ENCODE results near the gene ZC3H7A.

The ZC3H7A gene

GRCh38 chr16:11797166-11797956, at the start of gene ZC3H7A (continued):
- TF ChIP-seq ZNF629 (tag by site-specific recombination; IDR thresholded peaks at IDR 0.05) = peak; percentile 58
- TF ChIP-seq ZBTB44 (tag by site-specific recombination; IDR thresholded peaks at IDR 0.05) = 0 out of 2 replicates have a peak, but pooled peaks have one; percentile 25
- TF ChIP-seq ZSCAN5A (tag by site-specific recombination; IDR thresholded peaks at IDR 0.05) = peak; percentile 34; the same call in 1 of the 2 replicates
- TF ChIP-seq ZNF433 (tag by site-specific recombination; IDR thresholded peaks at IDR 0.05; ENCODE audit: low read depth) = no peak
- TF ChIP-seq MZF1 (tag by site-specific recombination; IDR thresholded peaks at IDR 0.05; ENCODE audit: borderline replicate concordance) = 0 out of 2 replicates have a peak, but pooled peaks have one; percentile 45
- peak; percentile 80 for TF ChIP-seq PATZ1 (tag by site-specific recombination; IDR thresholded peaks at IDR 0.05)
- peak; percentile 95 for TF ChIP-seq SP2 (tag by site-specific recombination; IDR thresholded peaks at IDR 0.05)
- TF ChIP-seq KLF17 (tag by site-specific recombination; IDR thresholded peaks at IDR 0.05) = peak; percentile 69
- TF ChIP-seq KLF16 (tag by site-specific recombination; IDR thresholded peaks at IDR 0.05) = 0 out of 2 replicates have a peak, but pooled peaks have one; percentile 68
- no peak for TF ChIP-seq ZNF488 (tag by site-specific recombination; IDR thresholded peaks at IDR 0.05)
- 0 out of 2 replicates have a peak, but pooled peaks have one; percentile 56 for TF ChIP-seq ZNF639 (tag by site-specific recombination; IDR thresholded peaks at IDR 0.05)
- 0 out of 2 replicates have a peak, but pooled peaks have one; percentile 48 for TF ChIP-seq ZFP69B (tag by site-specific recombination; IDR thresholded peaks at IDR 0.05)
- TF ChIP-seq ZNF837 (tag by site-specific recombination; IDR thresholded peaks at IDR 0.05) = no peak
- peak; percentile 67 for TF ChIP-seq PRDM10 (tag by site-specific recombination; IDR thresholded peaks at IDR 0.05)
- TF ChIP-seq KLF7 (tag by site-specific recombination; IDR thresholded peaks at IDR 0.05; ENCODE audit: borderline replicate concordance) = no peak
- 0 out of 2 replicates have a peak, but pooled peaks have one; percentile 23 for TF ChIP-seq KLF1 (tag by site-specific recombination; IDR thresholded peaks at IDR 0.05)
- peak; percentile 66; the same call in 1 of the 2 replicates for TF ChIP-seq ZNF561 (tag by site-specific recombination; IDR thresholded peaks at IDR 0.05; ENCODE audit: borderline replicate concordance)
- peak; percentile 39; the same call in 1 of the 2 replicates for TF ChIP-seq ZNF394 (tag by site-specific recombination; IDR thresholded peaks at IDR 0.05; ENCODE audit: borderline replicate concordance)
- peak; percentile 70; the same call in 1 of the 2 replicates for TF ChIP-seq ZBTB6 (tag by site-specific recombination; IDR thresholded peaks at IDR 0.05)
- no peak for TF ChIP-seq ZNF266 (tag by site-specific recombination; IDR thresholded peaks at IDR 0.05; ENCODE audit: low read depth)
- TF ChIP-seq ZNF341 (tag by site-specific recombination; IDR thresholded peaks at IDR 0.05; ENCODE audit: low read depth) = peak; percentile 89
- TF ChIP-seq ZNF2 (tag by site-specific recombination; IDR thresholded peaks at IDR 0.05) = 0 out of 2 replicates have a peak, but pooled peaks have one; percentile 28
- peak; percentile 79 for TF ChIP-seq ZNF10 (tag by site-specific recombination; IDR thresholded peaks at IDR 0.05)
